GM19468 (cell line): ENCODE results near the gene SMARCE1.
A peak's percentile ranks its signal among the peaks of the same experiment; 100 is the strongest.
"Not testable (repeated sequence)": the region's sequence is repeated elsewhere in the genome, so short reads cannot be mapped to it uniquely, and the experiment has no call there.

Experiments
- ATAC-seq: cut with Tn5 transposase; IDR thresholded peaks from one replicate; pipeline ENCODE4 v1.9.1; 2021; ENCODE audit warnings: mild to moderate bottlenecking, moderate library complexity, moderate number of reproducible peaks; ENCODE audit not compliant: unreplicated experiment; ENCODE audit errors: extremely low read depth

The SMARCE1 gene

GRCh38 chr17:40590742-40591141 lies 56.9 kb downstream of the SMARCE1 start:
- no peak for ATAC-seq

- ATAC-seq = no peak
Measured at GRCh38 chr17:40588552-40588951, 59.1 kb downstream of the SMARCE1 start.

GRCh38 chr17:40586264-40586663 lies 61.4 kb downstream of the SMARCE1 start:
- ATAC-seq = not testable (repeated sequence)

- ATAC-seq = not testable (repeated sequence)
Measured at GRCh38 chr17:40584950-40585349, 62.7 kb downstream of the SMARCE1 start.

- ATAC-seq = peak; percentile 87
Measured at GRCh38 chr17:40582328-40582901, 65.2 kb downstream of the SMARCE1 start.

GRCh38 chr17:40580140-40580539 lies 67.5 kb downstream of the SMARCE1 start:
- no peak for ATAC-seq

- no peak for ATAC-seq
Measured at GRCh38 chr17:40579471-40579870, 68.1 kb downstream of the SMARCE1 start.

- ATAC-seq = no peak
Measured at GRCh38 chr17:40577611-40578065, 70.0 kb downstream of the SMARCE1 start.

- no peak for ATAC-seq
Measured at GRCh38 chr17:40576113-40576740, 71.4 kb downstream of the SMARCE1 start.
